ENCODE data around the gene MARCKSL1.

DNA sequence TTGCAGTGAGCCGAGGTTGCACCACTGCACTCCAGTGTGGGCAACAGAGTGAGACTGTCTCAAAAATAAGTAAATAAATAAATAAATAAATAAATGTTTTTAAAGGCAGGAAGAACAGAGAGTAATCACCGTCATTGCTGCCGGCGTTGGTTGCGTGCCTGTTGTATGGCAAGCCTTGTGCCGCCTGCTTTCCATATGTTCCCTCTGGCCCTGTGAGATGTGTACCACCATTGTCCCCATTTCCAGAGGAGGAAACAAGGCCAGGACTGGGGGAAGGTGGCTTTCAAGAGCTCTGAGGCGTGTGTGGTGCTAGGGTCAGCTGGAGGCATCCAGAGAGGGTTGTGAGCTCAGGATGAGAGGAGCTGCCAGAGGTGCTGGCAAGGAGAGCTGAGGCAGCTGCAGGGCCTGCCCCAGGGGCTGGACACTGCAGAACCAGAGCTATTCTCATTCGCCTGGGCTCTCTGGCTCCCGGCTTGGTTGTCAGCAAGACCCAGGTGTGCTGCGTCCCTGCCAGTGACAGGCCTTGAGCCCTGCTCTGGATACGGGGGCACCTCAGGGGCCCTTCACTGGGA is 5.2 kb upstream of the MARCKSL1 start:
- TF ChIP-seq CTCF (IDR thresholded peaks at IDR 0.05) = no peak
- TF ChIP-seq POLR2A (IDR thresholded peaks at IDR 0.05) = no peak

Measured in body of pancreas (tissue), 4 donors.